Mesendoderm (in vitro differentiated cells): ENCODE results near the gene MANBA. TPM values are rescaled to one million over a fixed set of nuclear protein-coding genes. Genes with fewer than 3 reads are reported as not detected.

Source experiments
- DNase-seq: peaks from one replicate; pipeline ENCODE4 v3.0.0; 2013
- H2AK5ac ChIP-seq: 2 replicates; pipeline ENCODE4 v1.6.1; 2013; ENCODE audit warnings: low read length, inconsistent platforms
- H2BK120ac ChIP-seq: 2 replicates; pipeline ENCODE4 v1.6.1; 2013; ENCODE audit warnings: low read depth, mild to moderate bottlenecking, low read length, moderate library complexity, mixed read lengths
- H2BK15ac ChIP-seq: replicated peaks from 2 replicates; pipeline ENCODE4 v1.6.1; 2013; ENCODE audit warnings: low read depth, mild to moderate bottlenecking, moderate library complexity
- H2BK5ac ChIP-seq: 2 replicates; pipeline ENCODE4 v1.6.1; 2013; ENCODE audit warnings: low read length, inconsistent platforms
- H3K18ac ChIP-seq: 2 replicates; pipeline ENCODE4 v1.6.1; 2013; ENCODE audit warnings: mild to moderate bottlenecking, low read length, mixed read lengths
- H3K23ac ChIP-seq: one replicate; pipeline ENCODE4 v1.6.1; 2013; ENCODE audit warnings: low read length
- H3K27ac ChIP-seq: 2 replicates; pipeline ENCODE4 v1.5.1; 2013; ENCODE audit warnings: low read depth, mild to moderate bottlenecking, inconsistent platforms, low read length, moderate library complexity
- H3K27me3 ChIP-seq: 2 replicates; pipeline ENCODE4 v1.6.1; 2013; ENCODE audit warnings: low read length, control low read depth, mild to moderate bottlenecking, inconsistent platforms; ENCODE audit not compliant: insufficient read depth, poor library complexity
- H3K36me3 ChIP-seq: 2 replicates; pipeline ENCODE4 v1.6.1; 2013; ENCODE audit warnings: low read length, inconsistent platforms; ENCODE audit not compliant: control insufficient read depth, insufficient read depth
- H3K4ac ChIP-seq: one replicate; pipeline ENCODE4 v1.6.1; 2013; ENCODE audit warnings: low read depth, mild to moderate bottlenecking, low read length, moderate library complexity
- H3K4me1 ChIP-seq: 2 replicates; pipeline ENCODE4 v1.6.1; 2013; ENCODE audit warnings: low read depth, low read length, inconsistent platforms; ENCODE audit not compliant: control insufficient read depth
- H3K4me2 ChIP-seq: 2 replicates; pipeline ENCODE4 v1.6.1; 2013; ENCODE audit warnings: low read length
- H3K4me3 ChIP-seq: 2 replicates; pipeline ENCODE4 v1.5.1; 2013; ENCODE audit warnings: mild to moderate bottlenecking, low read length
- H3K56ac ChIP-seq: one replicate; pipeline ENCODE4 v1.6.1; 2013; ENCODE audit warnings: low read length
- H3K79me1 ChIP-seq: 2 replicates; pipeline ENCODE4 v1.6.1; 2013; ENCODE audit warnings: low read length, inconsistent platforms
- H3K79me2 ChIP-seq: 2 replicates; pipeline ENCODE4 v1.6.1; 2013; ENCODE audit warnings: mild to moderate bottlenecking, low read length; ENCODE audit not compliant: control insufficient read depth, insufficient read depth
- H3K9ac ChIP-seq: 2 replicates; pipeline ENCODE4 v1.6.1; 2013; ENCODE audit warnings: low read length, inconsistent platforms
- H4K5ac ChIP-seq: one replicate; pipeline ENCODE4 v1.6.1; 2013; ENCODE audit warnings: low read length
- H4K8ac ChIP-seq: one replicate; pipeline ENCODE4 v1.6.1; 2013; ENCODE audit warnings: low read depth, mild to moderate bottlenecking, control low read depth, low read length, moderate library complexity
- WGBS: extraction: QIAGEN DNeasy Blood & Tissue Kit; methylation state at CpG from one replicate; pipeline ENCODE4 v1.1.7; 2013; ENCODE audit warnings: low lambda C conversion rate, missing lambda C conversion rate; ENCODE audit not compliant: insufficient coverage; ENCODE audit errors: extremely low coverage; 5-methylcytosine and 5-hydroxymethylcytosine counted together
- small RNA-seq: library from polyadenylated mRNA; stranded (forward); fragments of <200 nt; extraction: miRNeasy Mini kit (QIAGEN cat#:217004); gene quantifications from one replicate; pipeline ENCODE3, GENCODE V24; 2013; ENCODE audit not compliant: insufficient read depth

MANBA gene

GRCh38 chr4:102584091-102584490, 176.7 kb downstream of the MANBA start:
- Histone ChIP-seq H3K27ac (no peak overlapping the region), H3K4ac (no peak overlapping the region), H3K9ac (no peak overlapping the region), H2BK5ac (no peak overlapping the region), H3K4me2 (no peak overlapping the region), H3K4me3 (no peak overlapping the region), H3K79me1 (no peaks in the 10 kb centered on the region), H2BK120ac (no peak overlapping the region), H3K18ac (no peak overlapping the region), H4K5ac (no peak overlapping the region), H3K79me2 (no peaks in the 10 kb centered on the region), H2BK15ac (no peak overlapping the region), H3K27me3 (no peaks in the 10 kb centered on the region), H3K56ac (no peak overlapping the region), H3K23ac (no peak overlapping the region), H4K8ac (no peak overlapping the region), H3K4me1 (no peaks in the 10 kb centered on the region), H2AK5ac (no peak overlapping the region), H3K36me3 (no peaks in the 10 kb centered on the region)
- DNase-seq, result no peak
- no CpG with 5 or more reads among the region's 1 CpG for WGBS

Small RNAs within 50 kb of the gene (small RNA-seq; reads per million reads assigned to genes)
- not detected for gene AC018797.1
